Measurements from ENCODE around the gene ABTB2.
"Not testable (repeated sequence)": the region's sequence is repeated elsewhere in the genome, so short reads cannot be mapped to it uniquely, and the experiment has no call there.

The ABTB2 gene

GRCh38 chr11:34256626-34257025 is 101.2 kb downstream of the ABTB2 start:
- no peak for DNase-seq

- DNase-seq: no peak
These were observed 101.7 kb downstream of the ABTB2 start for GRCh38 chr11:34256150-34256549.

GRCh38 chr11:34255101-34255500 is 102.7 kb downstream of the ABTB2 start:
- no peak for DNase-seq

GRCh38 chr11:34254011-34254410 is 103.8 kb downstream of the ABTB2 start:
- no peak for DNase-seq

- DNase-seq: no peak
These were observed 105.2 kb downstream of the ABTB2 start for GRCh38 chr11:34252651-34253050.

- no peak for DNase-seq
These were observed 105.8 kb downstream of the ABTB2 start for GRCh38 chr11:34252015-34252414.

- no peak for DNase-seq
These were observed 106.2 kb downstream of the ABTB2 start for GRCh38 chr11:34251589-34251980.

- DNase-seq: no peak
These were observed 106.8 kb downstream of the ABTB2 start for GRCh38 chr11:34250732-34251588.

GRCh38 chr11:34250211-34250610 is 107.6 kb downstream of the ABTB2 start:
- DNase-seq: no peak

- DNase-seq: no peak
These were observed 108.4 kb downstream of the ABTB2 start for GRCh38 chr11:34249439-34249838.

GRCh38 chr11:34246511-34246910 is 111.3 kb downstream of the ABTB2 start:
- DNase-seq: not testable (repeated sequence)

- no peak for DNase-seq
These were observed 112.8 kb downstream of the ABTB2 start for GRCh38 chr11:34245041-34245440.

GRCh38 chr11:34243600-34244464 is 114.0 kb downstream of the ABTB2 start:
- no peak for DNase-seq

GRCh38 chr11:34242037-34242625 is 115.7 kb downstream of the ABTB2 start:
- DNase-seq: no peak

GRCh38 chr11:34240150-34240494 is 117.7 kb downstream of the ABTB2 start:
- DNase-seq: no peak

GRCh38 chr11:34239465-34240149 is 118.2 kb downstream of the ABTB2 start:
- no peak for DNase-seq

- no peak for DNase-seq
These were observed 118.8 kb downstream of the ABTB2 start for GRCh38 chr11:34238966-34239365.

GRCh38 chr11:34238533-34238932 is 119.3 kb downstream of the ABTB2 start:
- DNase-seq: no peak

- no peak for DNase-seq
These were observed 121.2 kb downstream of the ABTB2 start for GRCh38 chr11:34236572-34236971.

GRCh38 chr11:34235591-34236071 is 122.2 kb downstream of the ABTB2 start:
- no peak for DNase-seq

- no peak for DNase-seq
These were observed 122.6 kb downstream of the ABTB2 start for GRCh38 chr11:34235189-34235588.

GRCh38 chr11:34234086-34234740 is 123.6 kb downstream of the ABTB2 start:
- no peak for DNase-seq
